ENCODE results near the gene WDFY2.
"Not testable (repeated sequence)": the region's sequence is repeated elsewhere in the genome, so short reads cannot be mapped to it uniquely, and the experiment has no call there.

The WDFY2 gene

GRCh38 chr13:51681037-51681678 is 96.9 kb downstream of the WDFY2 start:
- no peaks in the 10 kb centered on the region for H3K4me1 ChIP-seq (ENCODE audit: insufficient read depth, insufficient read length)
- no peak overlapping the region for H3K9ac ChIP-seq (ENCODE audit: insufficient read length, low read depth)
- H3K9me3 ChIP-seq (ENCODE audit: insufficient read depth, low read length) = no peaks in the 10 kb centered on the region
- no peaks in the 10 kb centered on the region for H3K27me3 ChIP-seq (ENCODE audit: insufficient read depth, insufficient read length)
- no peaks in the 10 kb centered on the region for H3K36me3 ChIP-seq (ENCODE audit: insufficient read depth, insufficient read length, low read length)
- TF ChIP-seq SUZ12 (IDR thresholded peaks at IDR 0.05; ENCODE audit: extremely low read depth, insufficient read depth, insufficient read length) = no peak
- no peak for TF ChIP-seq YY1 (IDR thresholded peaks at IDR 0.05; ENCODE audit: insufficient read depth, insufficient read length)
- no peak for TF ChIP-seq ZNF274 (IDR thresholded peaks at IDR 0.05; ENCODE audit: low read depth, low read length)
- no peak for DNase-seq (ENCODE audit: low read depth, low spot score)
- H3K4me3 ChIP-seq (ENCODE audit: insufficient read length, low read depth) = no peak overlapping the region

- Histone ChIP-seq H3K36me3 (ENCODE audit: insufficient read depth, insufficient read length, low read length) (no peaks in the 10 kb centered on the region), H3K9ac (ENCODE audit: insufficient read length, low read depth) (no peak overlapping the region), H3K4me1 (ENCODE audit: insufficient read depth, insufficient read length) (no peaks in the 10 kb centered on the region), H3K9me3 (ENCODE audit: insufficient read depth, low read length) (no peaks in the 10 kb centered on the region), H3K27me3 (ENCODE audit: insufficient read depth, insufficient read length) (no peaks in the 10 kb centered on the region), H3K4me3 (ENCODE audit: insufficient read length, low read depth) (no peak overlapping the region)
- DNase-seq (ENCODE audit: low read depth, low spot score) = no peak
- TF ChIP-seq SUZ12 (IDR thresholded peaks at IDR 0.05; ENCODE audit: extremely low read depth, insufficient read depth, insufficient read length) (no peak), ZNF274 (IDR thresholded peaks at IDR 0.05; ENCODE audit: low read depth, low read length) (no peak), YY1 (IDR thresholded peaks at IDR 0.05; ENCODE audit: insufficient read depth, insufficient read length) (no peak)
Observed at GRCh38 chr13:51682686-51683085, 98.4 kb downstream of the WDFY2 start.

- Histone ChIP-seq H3K4me3 (ENCODE audit: insufficient read length, low read depth) (no peak overlapping the region), H3K36me3 (ENCODE audit: insufficient read depth, insufficient read length, low read length) (no peaks in the 10 kb centered on the region)
- TF ChIP-seq SUZ12 (IDR thresholded peaks at IDR 0.05; ENCODE audit: extremely low read depth, insufficient read depth, insufficient read length) (no peak), YY1 (IDR thresholded peaks at IDR 0.05; ENCODE audit: insufficient read depth, insufficient read length) (no peak), ZNF274 (IDR thresholded peaks at IDR 0.05; ENCODE audit: low read depth, low read length) (no peak)
Observed at GRCh38 chr13:51683597-51683996, 99.3 kb downstream of the WDFY2 start.

GRCh38 chr13:51684076-51684475 is 99.8 kb downstream of the WDFY2 start:
- Histone ChIP-seq H3K9me3 (ENCODE audit: insufficient read depth, low read length) (no peaks in the 10 kb centered on the region), H3K4me3 (ENCODE audit: insufficient read length, low read depth) (no peak overlapping the region), H3K4me1 (ENCODE audit: insufficient read depth, insufficient read length) (no peaks in the 10 kb centered on the region), H3K36me3 (ENCODE audit: insufficient read depth, insufficient read length, low read length) (no peaks in the 10 kb centered on the region), H3K27me3 (ENCODE audit: insufficient read depth, insufficient read length) (no peaks in the 10 kb centered on the region), H3K9ac (ENCODE audit: insufficient read length, low read depth) (no peak overlapping the region)
- TF ChIP-seq ZNF274 (IDR thresholded peaks at IDR 0.05; ENCODE audit: low read depth, low read length) (no peak), SUZ12 (IDR thresholded peaks at IDR 0.05; ENCODE audit: extremely low read depth, insufficient read depth, insufficient read length) (no peak), YY1 (IDR thresholded peaks at IDR 0.05; ENCODE audit: insufficient read depth, insufficient read length) (no peak)
- DNase-seq (ENCODE audit: low read depth, low spot score) = no peak

More at GRCh38 chr13:51683597-51683996, 99.3 kb downstream of the WDFY2 start:
- DNase-seq (ENCODE audit: low read depth, low spot score) = no peak
- Histone ChIP-seq H3K27me3 (ENCODE audit: insufficient read depth, insufficient read length) (no peaks in the 10 kb centered on the region), H3K9ac (ENCODE audit: insufficient read length, low read depth) (no peak overlapping the region), H3K9me3 (ENCODE audit: insufficient read depth, low read length) (no peaks in the 10 kb centered on the region), H3K4me1 (ENCODE audit: insufficient read depth, insufficient read length) (no peaks in the 10 kb centered on the region)

GRCh38 chr13:51687947-51688714 is 103.9 kb downstream of the WDFY2 start:
- DNase-seq (ENCODE audit: low read depth, low spot score) = no peak
- H3K4me1 ChIP-seq (ENCODE audit: insufficient read depth, insufficient read length) = no peaks in the 10 kb centered on the region
- no peaks in the 10 kb centered on the region for H3K9me3 ChIP-seq (ENCODE audit: insufficient read depth, low read length)
- H3K27me3 ChIP-seq (ENCODE audit: insufficient read depth, insufficient read length) = no peaks in the 10 kb centered on the region
- H3K9ac ChIP-seq (ENCODE audit: insufficient read length, low read depth) = no peak overlapping the region
- no peak for TF ChIP-seq SUZ12 (IDR thresholded peaks at IDR 0.05; ENCODE audit: extremely low read depth, insufficient read depth, insufficient read length)
- TF ChIP-seq ZNF274 (IDR thresholded peaks at IDR 0.05; ENCODE audit: low read depth, low read length) = no peak
- no peak for TF ChIP-seq YY1 (IDR thresholded peaks at IDR 0.05; ENCODE audit: insufficient read depth, insufficient read length)
- H3K36me3 ChIP-seq (ENCODE audit: insufficient read depth, insufficient read length, low read length) = no peaks in the 10 kb centered on the region
- no peak overlapping the region for H3K4me3 ChIP-seq (ENCODE audit: insufficient read length, low read depth)

GRCh38 chr13:51688937-51689662 is 104.8 kb downstream of the WDFY2 start:
- DNase-seq (ENCODE audit: low read depth, low spot score) = no peak
- Histone ChIP-seq H3K9me3 (ENCODE audit: insufficient read depth, low read length) (no peaks in the 10 kb centered on the region), H3K4me3 (ENCODE audit: insufficient read length, low read depth) (no peak overlapping the region), H3K27me3 (ENCODE audit: insufficient read depth, insufficient read length) (no peaks in the 10 kb centered on the region), H3K9ac (ENCODE audit: insufficient read length, low read depth) (no peak overlapping the region), H3K36me3 (ENCODE audit: insufficient read depth, insufficient read length, low read length) (no peaks in the 10 kb centered on the region), H3K4me1 (ENCODE audit: insufficient read depth, insufficient read length) (no peaks in the 10 kb centered on the region)
- TF ChIP-seq ZNF274 (IDR thresholded peaks at IDR 0.05; ENCODE audit: low read depth, low read length) (no peak), SUZ12 (IDR thresholded peaks at IDR 0.05; ENCODE audit: extremely low read depth, insufficient read depth, insufficient read length) (no peak), YY1 (IDR thresholded peaks at IDR 0.05; ENCODE audit: insufficient read depth, insufficient read length) (no peak)

- DNase-seq (ENCODE audit: low read depth, low spot score) = no peak
- TF ChIP-seq YY1 (IDR thresholded peaks at IDR 0.05; ENCODE audit: insufficient read depth, insufficient read length) = no peak
- TF ChIP-seq SUZ12 (IDR thresholded peaks at IDR 0.05; ENCODE audit: extremely low read depth, insufficient read depth, insufficient read length) = no peak
- no peak for TF ChIP-seq ZNF274 (IDR thresholded peaks at IDR 0.05; ENCODE audit: low read depth, low read length)
- H3K4me1 ChIP-seq (ENCODE audit: insufficient read depth, insufficient read length) = no peaks in the 10 kb centered on the region
- no peaks in the 10 kb centered on the region for H3K27me3 ChIP-seq (ENCODE audit: insufficient read depth, insufficient read length)
- no peak overlapping the region for H3K9ac ChIP-seq (ENCODE audit: insufficient read length, low read depth)
- H3K9me3 ChIP-seq (ENCODE audit: insufficient read depth, low read length) = no peaks in the 10 kb centered on the region
- no peaks in the 10 kb centered on the region for H3K36me3 ChIP-seq (ENCODE audit: insufficient read depth, insufficient read length, low read length)
- no peak overlapping the region for H3K4me3 ChIP-seq (ENCODE audit: insufficient read length, low read depth)
Observed at GRCh38 chr13:51689663-51689996, 105.4 kb downstream of the WDFY2 start.

GRCh38 chr13:51695677-51696076 is 111.4 kb downstream of the WDFY2 start:
- not testable (repeated sequence) for H3K36me3 ChIP-seq (ENCODE audit: insufficient read depth, insufficient read length, low read length); H3K4me3 ChIP-seq (ENCODE audit: insufficient read length, low read depth); H3K9me3 ChIP-seq (ENCODE audit: insufficient read depth, low read length); DNase-seq (ENCODE audit: low read depth, low spot score); H3K4me1 ChIP-seq (ENCODE audit: insufficient read depth, insufficient read length); H3K27me3 ChIP-seq (ENCODE audit: insufficient read depth, insufficient read length); H3K9ac ChIP-seq (ENCODE audit: insufficient read length, low read depth)
